ENCODE data around the gene ZNF830. TPM values are rescaled to one million over a fixed set of nuclear protein-coding genes. Genes with fewer than 3 reads are reported as not detected.

ZNF830 gene
- polyA plus RNA-seq, 6 donors from 2014 or later = 4.5 to 32.8 (median 28.0) TPM

- no peaks in the 10 kb centered on the region for H3K9me3 Mint-ChIP-seq
- H3K27me3 Mint-ChIP-seq = no peaks in the 10 kb centered on the region
- DNase-seq (no peak), ATAC-seq (ENCODE audit: low read depth in 2 of 2) (no peak)
- peaks cover 21 to 45% (median 33%) of the 10 kb centered on the region in 3 donors for H3K4me1 Mint-ChIP-seq
- peak overlapping the region; percentile 97 to 98 (median 98) for H3K27ac Mint-ChIP-seq
- peak overlapping the region; percentile 91 to 100 (median 97) for H3K4me3 Mint-ChIP-seq
- peaks cover 0 to 6% of the 10 kb centered on the region in 2 donors for H3K36me3 Mint-ChIP-seq
These were observed 18.5 kb downstream of the ZNF830 start for GRCh38 chr17:34979650-34980352.

- ATAC-seq (ENCODE audit: low read depth in 2 of 2) (peak; percentile 73 to 75), DNase-seq (peak; percentile 92)
- H3K4me1 Mint-ChIP-seq = peaks cover 21 to 50% (median 33%) of the 10 kb centered on the region in 3 donors
These were observed 19.0 kb downstream of the ZNF830 start, which contains the start of gene LIG3 for GRCh38 chr17:34980353-34980680. Gene LIG3 (plus strand): TSS chr17:34980512. CDS start chr17:34983006, 2,494 bp downstream.

GRCh38 chr17:34980681-34981537 is 19.6 kb downstream of the ZNF830 start:
- peak overlapping the region; percentile 87 to 100 (median 96) for H3K4me3 Mint-ChIP-seq
- no peaks in the 10 kb centered on the region for H3K27me3 Mint-ChIP-seq
- peaks cover 0 to 6% of the 10 kb centered on the region in 2 donors for H3K36me3 Mint-ChIP-seq
- H3K27ac Mint-ChIP-seq = peak overlapping the region; percentile 96 to 99 (median 98)
- no peaks in the 10 kb centered on the region for H3K9me3 Mint-ChIP-seq
- DNase-seq = peak; percentile 87
- ATAC-seq (ENCODE audit: low read depth in 2 of 2) = peak; percentile 82
- peaks cover 21 to 53% (median 33%) of the 10 kb centered on the region in 3 donors for H3K4me1 Mint-ChIP-seq

More at GRCh38 chr17:34980353-34980680, 19.0 kb downstream of the ZNF830 start, which contains the start of gene LIG3:
- Mint-ChIP-seq H3K4me3 (peak within 1 kb of the TSS; percentile 91 to 100 (median 97)), H3K27ac (peak within 1 kb of the TSS; percentile 98 to 99 (median 98)), H3K27me3 (no peaks in the 10 kb centered on the region), H3K9me3 (no peaks in the 10 kb centered on the region), H3K36me3 (peaks cover 0 to 6% of the 10 kb centered on the region in 2 donors)

- Mint-ChIP-seq H3K4me3 (peak overlapping the region; percentile 87 to 100 (median 96)), H3K27ac (peak overlapping the region; percentile 96 to 99 (median 98)), H3K36me3 (peaks cover 0 to 6% of the 10 kb centered on the region in 2 donors), H3K9me3 (no peaks in the 10 kb centered on the region), H3K27me3 (no peaks in the 10 kb centered on the region), H3K4me1 (peaks cover 21 to 53% (median 33%) of the 10 kb centered on the region in 3 donors)
- DNase-seq (no peak), ATAC-seq (ENCODE audit: low read depth in 2 of 2) (no peak)
These were observed 20.4 kb downstream of the ZNF830 start for GRCh38 chr17:34981538-34982241.

GRCh38 chr17:34987232-34987631 is 25.9 kb downstream of the ZNF830 start:
- peaks cover 0 to 35% (median 12%) of the 10 kb centered on the region in 3 donors for H3K4me1 Mint-ChIP-seq
- H3K36me3 Mint-ChIP-seq = peaks cover 0 to 9% of the 10 kb centered on the region in 2 donors
- ATAC-seq (ENCODE audit: low read depth in 2 of 2) = no peak
- H3K9me3 Mint-ChIP-seq = no peaks in the 10 kb centered on the region
- H3K27me3 Mint-ChIP-seq = no peaks in the 10 kb centered on the region
- no peak for DNase-seq
- peak overlapping the region in 2 of 6 donors; percentile 41 to 52 for H3K27ac Mint-ChIP-seq
- H3K4me3 Mint-ChIP-seq = peak overlapping the region in 1 of 8 donors; percentile 12

DNA sequence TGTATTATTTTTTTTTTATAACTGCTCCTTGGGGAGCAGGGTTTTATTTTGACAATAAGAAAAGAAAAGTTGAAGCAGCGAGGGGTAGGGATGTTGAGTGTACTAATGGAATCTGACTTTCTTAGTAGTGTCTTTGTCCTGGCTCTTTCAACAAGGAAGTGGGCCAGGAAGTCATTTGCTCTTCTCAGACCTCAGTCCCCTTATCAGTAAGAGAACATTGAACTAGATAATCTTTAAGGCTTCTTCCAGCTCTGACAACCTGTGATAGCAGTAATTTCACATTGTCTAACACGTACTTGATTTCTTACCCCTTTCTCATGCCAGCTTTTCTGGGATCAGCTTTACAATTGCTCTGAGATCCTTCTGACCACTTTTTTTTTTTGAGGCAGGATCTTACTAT is 27.3 kb downstream of the ZNF830 start:
- Mint-ChIP-seq H3K9me3 (no peaks in the 10 kb centered on the region), H3K4me3 (peak overlapping the region in 1 of 8 donors; percentile 7), H3K4me1 (peaks cover 0 to 25% (median 2%) of the 10 kb centered on the region in 3 donors), H3K27me3 (no peaks in the 10 kb centered on the region), H3K36me3 (peaks cover 0 to 17% of the 10 kb centered on the region in 2 donors), H3K27ac (no peak overlapping the region)
- no peak for ATAC-seq (ENCODE audit: low read depth in 2 of 2)
- DNase-seq = no peak

DNA sequence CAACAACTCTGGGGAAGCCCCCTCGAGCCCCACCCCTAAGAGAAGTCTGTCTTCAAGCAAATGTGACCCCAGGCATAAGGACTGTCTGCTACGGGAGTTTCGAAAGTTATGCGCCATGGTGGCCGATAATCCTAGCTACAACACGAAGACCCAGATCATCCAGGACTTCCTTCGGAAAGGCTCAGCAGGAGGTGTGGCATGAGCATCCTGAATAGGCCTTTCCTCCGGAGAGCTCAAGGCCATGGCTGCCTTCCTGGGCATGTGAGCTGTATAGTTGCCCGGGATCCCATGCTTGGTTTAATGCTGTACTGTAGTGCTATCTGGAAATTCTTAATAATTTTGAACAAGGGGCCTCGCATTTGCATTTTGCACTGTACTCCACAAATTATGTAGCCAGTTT is 28.1 kb downstream of the ZNF830 start:
- H3K27ac Mint-ChIP-seq = no peak overlapping the region
- H3K27me3 Mint-ChIP-seq = no peaks in the 10 kb centered on the region
- H3K36me3 Mint-ChIP-seq = peaks cover 0 to 13% of the 10 kb centered on the region in 2 donors
- H3K4me1 Mint-ChIP-seq = peaks cover 0 to 17% (median 2%) of the 10 kb centered on the region in 3 donors
- H3K4me3 Mint-ChIP-seq = no peak overlapping the region
- no peak for ATAC-seq (ENCODE audit: low read depth in 2 of 2)
- no peaks in the 10 kb centered on the region for H3K9me3 Mint-ChIP-seq
- DNase-seq = no peak

GRCh38 chr17:34990921-34991365 is 29.6 kb downstream of the ZNF830 start:
- Mint-ChIP-seq H3K9me3 (no peaks in the 10 kb centered on the region), H3K4me3 (peak overlapping the region in 1 of 8 donors; percentile 53), H3K27me3 (no peaks in the 10 kb centered on the region), H3K36me3 (peaks cover 0 to 13% of the 10 kb centered on the region in 2 donors), H3K4me1 (peaks cover 0 to 6% (median 2%) of the 10 kb centered on the region in 3 donors), H3K27ac (no peak overlapping the region)
- DNase-seq (no peak), ATAC-seq (ENCODE audit: low read depth in 2 of 2) (no peak)

DNA sequence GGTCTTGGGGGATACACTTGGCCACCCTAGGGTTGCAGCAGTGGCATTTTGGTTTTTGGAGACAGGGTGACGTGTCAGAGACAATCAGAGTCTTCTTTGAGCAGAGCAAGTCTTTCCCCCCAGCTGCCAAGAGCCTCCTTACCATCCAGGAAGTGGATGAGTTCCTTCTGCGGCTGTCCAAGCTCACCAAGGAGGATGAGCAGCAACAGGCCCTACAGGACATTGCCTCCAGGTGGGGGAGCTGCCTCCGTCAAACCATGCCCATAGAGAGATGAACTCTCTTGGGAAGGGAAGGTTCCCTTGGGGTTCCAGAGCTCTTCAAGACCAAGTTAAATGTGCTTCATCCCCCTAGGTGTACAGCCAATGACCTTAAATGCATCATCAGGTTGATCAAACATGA is 30.3 kb downstream of the ZNF830 start:
- ATAC-seq (ENCODE audit: low read depth in 2 of 2) = no peak
- DNase-seq = no peak
- no peaks in the 10 kb centered on the region for H3K27me3 Mint-ChIP-seq
- H3K9me3 Mint-ChIP-seq = no peaks in the 10 kb centered on the region
- peak overlapping the region in 1 of 8 donors; percentile 36 for H3K4me3 Mint-ChIP-seq
- H3K36me3 Mint-ChIP-seq = peaks cover 0 to 13% of the 10 kb centered on the region in 2 donors
- peak overlapping the region in 1 of 6 donors; percentile 20 for H3K27ac Mint-ChIP-seq
- H3K4me1 Mint-ChIP-seq = peaks cover 0 to 6% (median 2%) of the 10 kb centered on the region in 3 donors

- Mint-ChIP-seq H3K27ac (no peak overlapping the region), H3K27me3 (no peaks in the 10 kb centered on the region), H3K4me3 (no peak overlapping the region), H3K9me3 (no peaks in the 10 kb centered on the region), H3K4me1 (peaks cover 1 to 2% (median 2%) of the 10 kb centered on the region in 3 donors), H3K36me3 (peaks cover 0 to 13% of the 10 kb centered on the region in 2 donors)
- DNase-seq = no peak
- no peak for ATAC-seq (ENCODE audit: low read depth in 2 of 2)
These were observed 31.7 kb downstream of the ZNF830 start for GRCh38 chr17:34993031-34993430.

DNA sequence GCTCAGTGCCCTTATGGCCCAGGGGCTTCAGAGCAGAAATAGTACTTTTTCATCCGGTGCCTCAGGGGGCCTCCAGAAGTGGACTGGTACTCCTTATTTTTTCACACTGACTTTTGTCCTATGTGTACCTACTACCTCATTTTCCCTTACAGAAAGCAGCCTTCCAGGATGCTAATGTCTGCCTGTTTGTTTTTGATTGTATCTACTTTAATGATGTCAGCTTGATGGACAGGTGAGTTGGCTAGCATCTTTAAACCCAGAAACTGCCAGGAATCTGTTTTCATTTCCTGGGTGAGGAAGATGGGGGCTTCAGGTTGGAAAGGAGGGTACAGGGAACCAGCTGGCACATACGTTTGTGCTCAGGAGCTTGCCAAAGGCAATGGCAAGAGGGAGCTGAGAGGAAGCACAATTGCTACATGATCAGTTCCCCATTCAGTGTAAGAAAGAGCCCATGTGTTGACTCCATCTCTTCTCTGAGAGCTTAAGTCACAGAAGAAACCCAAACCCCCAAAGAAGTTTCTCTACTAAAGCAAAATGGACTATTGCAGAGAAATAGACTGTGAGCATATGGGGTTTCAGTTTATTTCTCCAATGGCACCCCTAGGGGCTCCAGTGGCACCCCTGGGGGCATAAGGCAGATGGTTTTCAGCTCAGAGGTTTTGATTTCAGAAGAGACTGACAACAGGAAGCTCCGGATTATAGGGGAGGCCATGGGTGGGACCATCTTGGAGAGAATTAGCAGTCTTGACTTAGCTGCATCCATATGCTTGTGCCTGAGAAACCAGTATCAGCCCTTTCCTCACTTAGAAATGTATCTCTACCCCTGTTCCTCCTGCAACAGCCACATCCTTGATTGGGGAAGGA is 35.3 kb downstream of the ZNF830 start:
- ATAC-seq (ENCODE audit: low read depth in 2 of 2) = no peak
- Mint-ChIP-seq H3K9me3 (no peaks in the 10 kb centered on the region), H3K4me3 (no peak overlapping the region), H3K27me3 (no peaks in the 10 kb centered on the region), H3K27ac (no peak overlapping the region), H3K4me1 (peaks cover 0 to 7% (median 6%) of the 10 kb centered on the region in 3 donors), H3K36me3 (peaks cover 4 to 13% of the 10 kb centered on the region in 2 donors)
- DNase-seq = no peak

DNA sequence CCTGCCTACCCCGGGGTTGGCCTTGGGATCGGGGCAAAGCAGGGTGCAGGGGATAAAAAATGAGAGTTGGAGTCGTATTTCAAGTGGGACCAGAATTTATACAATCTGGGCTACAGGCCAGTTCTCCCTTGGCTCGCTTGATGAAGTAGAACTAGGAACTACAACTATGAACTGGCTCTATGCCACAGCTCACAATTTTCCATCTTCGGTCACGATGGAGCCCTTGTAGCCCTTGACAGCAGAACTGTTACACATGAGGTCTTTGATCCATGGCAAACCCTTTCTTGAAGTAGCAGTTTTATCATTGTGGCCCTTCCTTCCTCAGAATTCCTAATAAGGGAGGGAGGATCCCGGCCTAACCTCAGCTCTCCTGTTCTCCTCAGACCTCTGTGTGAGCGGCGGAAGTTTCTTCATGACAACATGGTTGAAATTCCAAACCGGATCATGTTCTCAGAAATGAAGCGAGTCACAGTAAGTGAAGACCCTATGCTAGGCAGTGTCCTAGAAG is 36.1 kb downstream of the ZNF830 start:
- Mint-ChIP-seq H3K36me3 (peaks cover 9 to 11% of the 10 kb centered on the region in 2 donors), H3K4me1 (peaks cover 0 to 8% (median 7%) of the 10 kb centered on the region in 3 donors), H3K27me3 (no peaks in the 10 kb centered on the region), H3K9me3 (no peaks in the 10 kb centered on the region), H3K27ac (no peak overlapping the region), H3K4me3 (no peak overlapping the region)
- ATAC-seq (ENCODE audit: low read depth in 2 of 2) (no peak), DNase-seq (no peak)
